H9 (cell line): ENCODE data around the gene MUCL3. TPM values are rescaled to one million over a fixed set of nuclear protein-coding genes. Genes with fewer than 3 reads are reported as not detected.

Source experiments
- DNase-seq: peaks from one replicate; pipeline ENCODE4 v3.0.0-alpha.2; 2017
- H2AFZ ChIP-seq: one replicate; pipeline ENCODE4 v1.6.1; 2013; ENCODE audit warnings: mild to moderate bottlenecking, low read length, control low read depth, moderate library complexity
- H2AK5ac ChIP-seq: 2 replicates; pipeline ENCODE4 v1.6.1; 2013; ENCODE audit warnings: low read length, control low read depth, mixed read lengths; ENCODE audit not compliant: insufficient read length
- H2BK120ac ChIP-seq: one replicate; pipeline ENCODE4 v1.6.1; 2013; ENCODE audit warnings: low read depth, mild to moderate bottlenecking, low read length, control low read depth, inconsistent platforms; ENCODE audit not compliant: poor library complexity, severe bottlenecking
- H2BK12ac ChIP-seq: 2 replicates; pipeline ENCODE4 v1.6.1; 2013; ENCODE audit warnings: low read length, control low read depth, mixed read lengths, low read depth; ENCODE audit not compliant: insufficient read length
- H2BK15ac ChIP-seq: 2 replicates; pipeline ENCODE4 v1.6.1; 2013; ENCODE audit warnings: low read depth, low read length, control low read depth
- H2BK20ac ChIP-seq: one replicate; pipeline ENCODE4 v1.6.1; 2013; ENCODE audit warnings: low read depth, mild to moderate bottlenecking, low read length, control low read depth, inconsistent platforms; ENCODE audit not compliant: poor library complexity, severe bottlenecking
- H2BK5ac ChIP-seq: 2 replicates; pipeline ENCODE4 v1.6.1; 2013; ENCODE audit warnings: low read length, control low read depth, mixed read lengths; ENCODE audit not compliant: insufficient read length
- H3K14ac ChIP-seq: 2 replicates; pipeline ENCODE4 v1.6.1; 2013; ENCODE audit warnings: low read length, control low read depth; ENCODE audit not compliant: insufficient read depth
- H3K18ac ChIP-seq: 2 replicates; pipeline ENCODE4 v1.6.1; 2013; ENCODE audit warnings: low read depth, mild to moderate bottlenecking, mixed read lengths, low read length, control low read depth; ENCODE audit not compliant: insufficient read length
- H3K23ac ChIP-seq: 2 replicates; pipeline ENCODE4 v1.6.1; 2013; ENCODE audit warnings: low read length, control low read depth, mixed read lengths, low read depth; ENCODE audit not compliant: insufficient read length
- H3K23me2 ChIP-seq: 2 replicates; pipeline ENCODE4 v1.6.1; 2013; ENCODE audit warnings: low read depth, mild to moderate bottlenecking, mixed read lengths, low read length, control low read depth; ENCODE audit not compliant: insufficient read length, poor library complexity, severe bottlenecking
- H3K27ac ChIP-seq: 2 replicates; pipeline ENCODE4 v1.5.1; 2013; ENCODE audit warnings: low read length, control low read depth, mixed read lengths, low read depth; ENCODE audit not compliant: insufficient read length
- H3K27me3 ChIP-seq: 2 replicates; pipeline ENCODE4 v1.6.1; 2013; ENCODE audit warnings: low read length, control low read depth, inconsistent platforms; ENCODE audit not compliant: insufficient read depth
- H3K4ac ChIP-seq: 2 replicates; pipeline ENCODE4 v1.6.1; 2013; ENCODE audit warnings: low read depth, mild to moderate bottlenecking, control low read depth, inconsistent platforms, low read length, moderate library complexity
- H3K4me1 ChIP-seq: 2 replicates; pipeline ENCODE4 v1.6.1; 2013; ENCODE audit warnings: low read length, control low read depth, inconsistent platforms; ENCODE audit not compliant: insufficient read depth
- H3K4me2 ChIP-seq: 2 replicates; pipeline ENCODE4 v1.6.1; 2013; ENCODE audit warnings: low read length, control low read depth, mixed read lengths; ENCODE audit not compliant: insufficient read length, insufficient read depth
- H3K56ac ChIP-seq: 2 replicates; pipeline ENCODE4 v1.6.1; 2013; ENCODE audit warnings: low read depth, mild to moderate bottlenecking, mixed read lengths, low read length, control low read depth; ENCODE audit not compliant: insufficient read length
- H3K79me1 ChIP-seq: 2 replicates; pipeline ENCODE4 v1.6.1; 2013; ENCODE audit warnings: low read depth, mild to moderate bottlenecking, moderate library complexity, low read length, control low read depth, inconsistent platforms; ENCODE audit not compliant: insufficient read depth, poor library complexity, severe bottlenecking
- H3K79me2 ChIP-seq: 2 replicates; pipeline ENCODE4 v1.6.1; 2013; ENCODE audit warnings: low read length, control low read depth, inconsistent platforms; ENCODE audit not compliant: insufficient read depth
- H3K9ac ChIP-seq: 2 replicates; pipeline ENCODE4 v1.6.1; 2013; ENCODE audit warnings: low read length, control low read depth, mixed read lengths; ENCODE audit not compliant: insufficient read length; ENCODE audit errors: extremely low read depth
- H3K9me3 ChIP-seq: one replicate; pipeline ENCODE4 v1.6.1; 2013; ENCODE audit warnings: low read depth, low read length, inconsistent platforms; ENCODE audit not compliant: control insufficient read depth
- H3T11ph ChIP-seq: one replicate; pipeline ENCODE4 v1.6.1; 2013; ENCODE audit warnings: mild to moderate bottlenecking, low read length, control low read depth, inconsistent platforms
- H4K20me1 ChIP-seq: one replicate; pipeline ENCODE4 v1.6.1; 2013; ENCODE audit not compliant: control insufficient read depth, insufficient read length, insufficient read depth
- H4K5ac ChIP-seq: 2 replicates; pipeline ENCODE4 v1.6.1; 2013; ENCODE audit warnings: low read depth, mild to moderate bottlenecking, mixed read lengths, low read length, control low read depth; ENCODE audit not compliant: insufficient read length
- H4K8ac ChIP-seq: replicated peaks from 2 replicates; pipeline ENCODE4 v1.6.1; 2013; ENCODE audit warnings: low read length, control low read depth, mixed read lengths, low read depth; ENCODE audit not compliant: insufficient read length
- H4K91ac ChIP-seq: 2 replicates; pipeline ENCODE4 v1.6.1; 2013; ENCODE audit warnings: low read depth, mild to moderate bottlenecking, moderate library complexity, mixed read lengths, low read length, control low read depth; ENCODE audit not compliant: insufficient read length
- H3K27ac Mint-ChIP-seq, 3 experiments: 2 replicates in 2 of 3; 3 replicates in 1 of 3; pipeline ENCODE4 v1.8.0; 2020 to 2021; ENCODE audit warnings: mixed read lengths in 3 of 3, mild to moderate bottlenecking in 1 of 3, moderate library complexity in 1 of 3
- H3K27me3 Mint-ChIP-seq: 2 replicates; pipeline ENCODE4 v1.8.0; 2021; ENCODE audit warnings: low read depth, mild to moderate bottlenecking, moderate library complexity, mixed read lengths
- H3K36me3 Mint-ChIP-seq, 3 experiments: 2 replicates in 2 of 3; 3 replicates in 1 of 3; pipeline ENCODE4 v1.8.0; 2020 to 2021; ENCODE audit warnings: low read depth in 3 of 3, mixed read lengths in 3 of 3; ENCODE audit not compliant: insufficient read depth in 1 of 3
- H3K4me1 Mint-ChIP-seq, 2 experiments: 2 replicates each; pipeline ENCODE4 v1.8.0; 2020; ENCODE audit warnings: mixed read lengths in 2 of 2
- H3K4me3 Mint-ChIP-seq, 2 experiments: 2 replicates in 1 of 2; 3 replicates in 1 of 2; pipeline ENCODE4 v1.8.0; 2020 to 2021; ENCODE audit warnings: mild to moderate bottlenecking in 2 of 2, mixed read lengths in 2 of 2, moderate library complexity in 1 of 2
- H3K9me3 Mint-ChIP-seq, 2 experiments: 2 replicates in 1 of 2; 3 replicates in 1 of 2; pipeline ENCODE4 v1.8.0; 2020; ENCODE audit warnings: mild to moderate bottlenecking in 2 of 2, mixed read lengths in 2 of 2, moderate library complexity in 1 of 2
- CTCF ChIP-seq: fragments of 200-600 bp; sonication (generic); conservative IDR thresholded peaks from 3 replicates; pipeline ENCODE4 v1.8.0; 2021; ENCODE audit warnings: antibody characterized with exemption, mild to moderate bottlenecking
- WGBS: extraction: QIAGEN DNeasy Blood & Tissue Kit; methylation state at CpG from one replicate; pipeline ENCODE4 v1.1.7; 2013; ENCODE audit warnings: missing lambda C conversion rate, low lambda C conversion rate, mixed read lengths; ENCODE audit not compliant: insufficient read length; ENCODE audit errors: extremely low coverage; 5-methylcytosine and 5-hydroxymethylcytosine counted together
- total RNA-seq: library from RNA; stranded (reverse); gene quantifications from 2 replicates; pipeline ENCODE4 v1.2.1, GENCODE V29; 2021

The MUCL3 gene
- total RNA-seq, 1 experiment from 2014 or later: 0.15 TPM

GRCh38 chr6:30970946-30971345 lies 30.2 kb downstream of the MUCL3 start:
- Histone ChIP-seq H4K5ac (no peak overlapping the region), H3K23me2 (no peaks in the 10 kb centered on the region), H4K20me1 (no peaks in the 10 kb centered on the region), H3K79me2 (no peaks in the 10 kb centered on the region), H3K14ac (no peak overlapping the region), H3T11ph (no peak overlapping the region), H2BK12ac (no peak overlapping the region), H3K27ac (no peak overlapping the region), H2AFZ (no peak overlapping the region), H3K4me1 (no peaks in the 10 kb centered on the region; the same call in 1 of the 2 replicates), H3K23ac (no peak overlapping the region), H2BK5ac (no peak overlapping the region), H3K4me2 (no peak overlapping the region), H2BK15ac (no peak overlapping the region), H2BK120ac (no peak overlapping the region), H3K56ac (no peak overlapping the region), H2AK5ac (no peak overlapping the region), H2BK20ac (no peak overlapping the region), H3K79me1 (no peaks in the 10 kb centered on the region), H3K9ac (no peak overlapping the region), H3K9me3 (no peaks in the 10 kb centered on the region), H3K18ac (no peak overlapping the region), H4K8ac (no peak overlapping the region), H4K91ac (no peak overlapping the region), H3K27me3 (no peaks in the 10 kb centered on the region), H3K4ac (no peak overlapping the region)
- H3K4me3 Mint-ChIP-seq: no peak overlapping the region
- no peak for DNase-seq
- peaks cover 9 to 11% of the 10 kb centered on the region in 2 experiments for H3K4me1 Mint-ChIP-seq
- no peak for TF ChIP-seq CTCF
- peaks cover 6% of the 10 kb centered on the region for H3K27me3 Mint-ChIP-seq
- H3K36me3 Mint-ChIP-seq: no peaks in the 10 kb centered on the region
- no CpG with 5 or more reads among the region's 5 CpGs for WGBS
- H3K27ac Mint-ChIP-seq: no peak overlapping the region
- H3K9me3 Mint-ChIP-seq: no peaks in the 10 kb centered on the region
